Stimulated activated CD8-positive, alpha-beta memory T cell treated with anti-CD3 and anti-CD28 coated beads, Interleukin-4, amount 100 ng/mL, for 48 hours (primary cell): Measurements from ENCODE around the gene KLRG1.

Source experiments
- DNase-seq: peaks from one replicate; pipeline ENCODE4 v3.0.0-alpha.2; 2020

KLRG1 gene

DNA sequence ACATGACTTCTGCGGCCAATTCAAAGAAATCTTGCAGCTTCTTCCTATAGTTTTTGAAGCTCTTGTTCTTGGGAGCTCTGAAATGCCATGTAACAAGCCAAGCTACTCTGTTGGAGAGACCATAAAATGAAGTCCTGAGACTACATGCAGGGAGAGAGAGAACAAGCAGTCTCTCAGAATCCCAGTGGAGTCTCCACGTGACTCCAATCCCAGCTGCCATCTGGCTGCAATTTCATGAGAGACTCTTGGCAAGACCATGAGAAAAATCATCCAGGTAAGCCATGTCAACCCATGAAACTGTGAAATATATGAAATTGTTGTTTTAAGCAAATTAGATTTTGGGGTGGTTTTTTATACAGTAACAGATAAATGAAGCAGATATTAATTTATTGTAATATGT lies 54.4 kb downstream of the KLRG1 start:
- no peak for DNase-seq

DNA sequence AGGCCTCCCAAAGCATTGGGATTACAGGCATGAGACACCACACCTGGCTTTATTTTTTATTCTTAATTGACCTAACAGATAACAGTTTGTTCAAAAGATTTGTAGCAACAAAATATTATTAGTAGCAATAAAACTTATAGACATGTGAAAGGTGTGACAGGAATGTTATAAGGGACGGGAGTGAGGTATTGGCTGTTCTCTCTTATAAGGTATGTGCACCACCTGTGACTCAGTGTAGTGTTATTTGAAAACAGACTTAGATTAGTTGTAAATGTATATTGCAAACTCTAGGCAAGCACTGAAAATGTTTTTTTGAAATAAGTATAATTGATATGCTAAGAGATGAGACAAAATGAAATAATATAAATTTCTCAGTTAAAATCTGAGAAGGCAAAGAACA lies 57.8 kb downstream of the KLRG1 start:
- no peak for DNase-seq

GRCh38 chr12:9048930-9049329 lies 59.6 kb downstream of the KLRG1 start:
- no peak for DNase-seq

DNA sequence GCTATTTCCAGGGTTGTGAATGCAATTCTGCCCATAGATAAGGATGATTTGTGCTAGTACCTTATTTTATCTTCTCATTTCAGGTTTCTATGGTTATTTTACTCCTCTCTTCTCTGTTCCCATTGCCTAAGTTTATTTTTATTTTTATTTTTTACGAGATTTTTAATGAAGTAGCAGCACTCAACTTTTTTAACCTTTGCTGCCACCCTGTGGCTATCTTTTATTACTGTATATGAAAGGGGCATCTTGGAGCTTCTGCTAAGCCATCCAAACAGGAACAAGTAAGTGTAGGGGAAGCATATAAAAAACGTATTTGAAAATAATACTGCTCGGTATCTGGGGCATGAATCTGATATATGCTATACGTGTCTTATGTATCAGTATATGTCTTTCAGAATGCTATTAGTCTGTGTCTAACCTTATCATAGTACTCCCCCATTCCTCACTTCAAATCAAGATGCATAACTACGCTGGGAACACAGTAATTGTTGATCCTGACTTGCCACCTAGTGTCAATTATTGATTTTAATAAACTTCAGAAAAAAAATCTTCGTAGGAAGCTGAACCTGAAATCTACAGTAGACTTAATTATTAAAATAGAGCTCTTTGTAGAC lies 60.3 kb downstream of the KLRG1 start:
- DNase-seq = no peak

DNA sequence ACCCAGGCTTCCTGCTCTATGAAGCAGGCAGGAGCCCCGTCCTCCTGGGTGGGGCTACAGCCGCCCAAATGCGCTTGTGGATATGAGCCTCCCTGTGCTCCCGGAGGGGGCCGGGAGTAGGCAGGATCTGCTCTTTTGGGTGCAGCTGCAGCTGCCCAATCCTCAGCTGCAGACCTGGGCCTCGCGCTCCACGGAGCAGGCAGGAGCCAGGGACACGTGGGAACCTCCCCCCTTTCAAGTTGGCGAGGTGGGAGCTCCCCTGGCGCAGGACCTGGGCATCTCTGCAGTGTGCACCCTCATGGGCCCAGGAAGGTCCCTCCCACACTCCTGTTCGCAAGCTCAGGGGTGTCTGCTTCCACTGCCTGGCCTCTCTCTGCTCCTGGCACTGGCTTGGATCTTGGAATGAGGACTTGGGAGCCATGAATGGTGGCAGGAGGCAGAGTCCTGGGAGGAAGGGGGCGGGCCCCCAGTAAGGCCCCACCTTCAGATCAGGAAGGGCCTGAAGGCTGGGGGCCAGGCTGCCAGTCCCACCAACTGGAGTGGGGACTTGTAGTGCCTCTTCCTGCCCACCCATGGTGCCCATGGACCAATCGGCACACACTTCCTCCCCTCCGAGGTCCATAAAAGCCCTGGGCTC lies 61.3 kb downstream of the KLRG1 start:
- no peak for DNase-seq

DNA sequence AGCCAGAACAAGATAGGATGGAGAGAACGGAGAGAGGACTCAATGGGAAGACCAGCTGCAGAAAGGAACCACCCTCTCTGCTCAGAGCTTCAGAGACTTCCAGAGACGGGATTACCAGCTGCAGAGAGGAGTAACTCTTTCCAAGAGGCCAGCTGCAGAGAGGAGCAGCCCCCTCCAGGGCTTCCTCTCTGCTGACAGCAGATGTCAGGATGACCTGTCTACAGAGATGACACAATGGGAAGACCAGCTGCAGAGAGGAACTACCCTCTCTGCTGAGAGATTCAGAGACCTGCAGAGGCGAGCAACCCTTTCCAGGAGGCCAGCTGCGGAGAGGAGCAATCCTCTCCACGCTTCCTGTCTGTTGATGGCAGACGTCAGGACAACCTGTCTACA lies 61.8 kb downstream of the KLRG1 start:
- no peak for DNase-seq

GRCh38 chr12:9052610-9053009 lies 63.3 kb downstream of the KLRG1 start:
- no peak for DNase-seq
